GM12878 (cell line): ENCODE measurements around the gene CORO2B. TPM values are rescaled to one million over a fixed set of nuclear protein-coding genes. Genes with fewer than 3 reads are reported as not detected.

ENCODE experiments used
- ATAC-seq: fragments of 200-7000 bp; cut with Tn5 transposase; 3 replicates; pipeline ENCODE4 v1.9.1; 2020; ENCODE audit warnings: mild to moderate bottlenecking, moderate library complexity
- BruUV-seq: library from RNA; stranded (reverse); fragments of 400-500 nt; replicated peaks from 2 replicates; lab custom pipeline; 2021; lab: Mats Ljungman, UMichigan
- CTCF ChIA-PET: fragments of 300-600 bp; sonication (Branson Sonifier 250); formaldehyde crosslinking; extraction: SDS; loops from one replicate; lab custom pipeline; 2021; ENCODE audit warnings: inconsistent platforms; lab: Yijun Ruan, JAX
- POLR2A ChIA-PET: fragments of 350-600 bp; formaldehyde crosslinking; extraction: SDS; loops from one replicate; lab custom pipeline; 2021; ENCODE audit warnings: inconsistent platforms; lab: Charles Lee
- RAD21 ChIA-PET: fragments of 300-600 bp; sonication (Branson Sonifier 250); formaldehyde crosslinking; loops from one replicate; lab custom pipeline; 2023; ENCODE audit warnings: antibody characterized with exemption; ENCODE audit not compliant: unreplicated experiment; lab: Charles Lee
- SMC1A ChIA-PET: fragments of 300-600 bp; sonication (Branson Sonifier 250); formaldehyde crosslinking; loops from one replicate; lab custom pipeline; 2023; ENCODE audit not compliant: unreplicated experiment, uncharacterized antibody; lab: Charles Lee
- DNase-seq: peaks from one replicate; pipeline ENCODE4 v3.0.0-alpha.2; 2011; ENCODE audit warnings: low read depth, low spot score
- FAIRE-seq: peaks from 3 replicates; lab custom pipeline; 2011; peaks lifted over from hg19 to GRCh38; lab: Jason Lieb, UNC
- H2AFZ ChIP-seq: 2 replicates; pipeline ENCODE4 v1.6.0; 2011; ENCODE audit warnings: low read depth, low read length, control low read depth; ENCODE audit not compliant: control insufficient read depth
- H3K27ac ChIP-seq: 2 replicates; pipeline ENCODE4 v1.5.1; 2011; ENCODE audit warnings: control low read depth; ENCODE audit not compliant: control insufficient read depth, insufficient read depth
- H3K27me3 ChIP-seq, 2 experiments: replicated peaks in 1 of 2; 2 replicates each; pipeline versions ENCODE4 v1.6.0 to v1.6.1; 2011; ENCODE audit warnings: low read length in 1 of 2; ENCODE audit not compliant: control insufficient read depth in 2 of 2, insufficient read depth in 2 of 2
- H3K36me3 ChIP-seq, 2 experiments: 2 replicates each; pipeline ENCODE4 v1.5.1; 2011; ENCODE audit warnings: low read length in 1 of 2; ENCODE audit not compliant: control insufficient read depth in 2 of 2, insufficient read depth in 2 of 2
- H3K4me1 ChIP-seq: 2 replicates; pipeline ENCODE4 v1.6.1; 2011; ENCODE audit warnings: mild to moderate bottlenecking, low read length, moderate library complexity, mixed read lengths; ENCODE audit not compliant: control insufficient read depth, insufficient read depth
- H3K4me2 ChIP-seq: 2 replicates; pipeline ENCODE4 v1.6.0; 2011; ENCODE audit warnings: control low read depth; ENCODE audit not compliant: control insufficient read depth, insufficient read depth
- H3K4me3 ChIP-seq: fragments of 200-600 bp; sonication (generic); 2 replicates; pipeline ENCODE4 v1.5.1; 2016
- H3K79me2 ChIP-seq: 2 replicates; pipeline ENCODE4 v1.6.0; 2011; ENCODE audit warnings: low read length; ENCODE audit not compliant: control insufficient read depth, insufficient read depth
- H3K9ac ChIP-seq: 2 replicates; pipeline ENCODE4 v1.8.0; 2011; ENCODE audit warnings: low read length, control low read depth, mixed read lengths; ENCODE audit not compliant: control insufficient read depth, insufficient read depth
- H3K9me3 ChIP-seq: replicated peaks from 3 replicates; pipeline ENCODE4 v1.5.1; 2011; ENCODE audit warnings: mild to moderate bottlenecking, low read length; ENCODE audit not compliant: control insufficient read depth, insufficient read depth
- H4K20me1 ChIP-seq: 2 replicates; pipeline ENCODE4 v1.6.0; 2011; ENCODE audit not compliant: control insufficient read depth, insufficient read depth
- CHD1 ChIP-seq: IDR thresholded peaks from 2 replicates; pipeline ENCODE4 v1.6.1; 2012; ENCODE audit warnings: low read depth, low read length, improper control_type of control experiment
- CREB1 ChIP-seq: IDR thresholded peaks from 2 replicates; pipeline ENCODE4 v1.6.1; 2012; ENCODE audit warnings: low read depth, mild to moderate bottlenecking, inconsistent platforms
- HCFC1 ChIP-seq: fragments of 150-350 bp; IDR thresholded peaks from 2 replicates; pipeline ENCODE4 v1.6.1; 2014; ENCODE audit warnings: low read length
- IKZF2 ChIP-seq, 2 experiments: fragments of 450-650 bp; IDR thresholded peaks; 2 replicates each; pipeline ENCODE4 v1.6.1; 2017; ENCODE audit warnings: mild to moderate bottlenecking in 2 of 2, moderate library complexity in 2 of 2
- KAT2A ChIP-seq: conservative IDR thresholded peaks from 2 replicates; pipeline ENCODE4 v1.6.1; 2011; ENCODE audit warnings: low read depth, low read length; ENCODE audit not compliant: control insufficient read depth
- MEF2A ChIP-seq: IDR thresholded peaks from 2 replicates; pipeline ENCODE4 v1.6.1; 2011; ENCODE audit warnings: low read depth, mild to moderate bottlenecking, low read length, moderate library complexity; ENCODE audit not compliant: insufficient read depth
- MTA2 ChIP-seq: fragments of 450-650 bp; IDR thresholded peaks from 2 replicates; pipeline ENCODE4 v1.6.1; 2016; ENCODE audit warnings: low read depth, mild to moderate bottlenecking, moderate library complexity
- MYB ChIP-seq: fragments of 150-350 bp; IDR thresholded peaks from 2 replicates; pipeline ENCODE4 v1.6.1; 2014; ENCODE audit warnings: mild to moderate bottlenecking, low read depth, low read length, borderline replicate concordance
- NR2C1 ChIP-seq: fragments of 450-650 bp; IDR thresholded peaks from 2 replicates; pipeline ENCODE4 v1.6.1; 2017; ENCODE audit warnings: antibody characterized with exemption, mild to moderate bottlenecking, moderate library complexity
- PML ChIP-seq: IDR thresholded peaks from 2 replicates; pipeline ENCODE4 v1.6.1; 2012; ENCODE audit warnings: low read length, inconsistent platforms
- POLR2A ChIP-seq: IDR thresholded peaks from 2 replicates; pipeline ENCODE4 v1.6.1; 2011; ENCODE audit warnings: low read depth, mild to moderate bottlenecking, low read length
- RCOR1 ChIP-seq: conservative IDR thresholded peaks from 2 replicates; pipeline ENCODE4 v1.6.1; 2012; ENCODE audit warnings: low read depth, low read length, improper control_type of control experiment
- SMARCA5 ChIP-seq: fragments of 450-650 bp; IDR thresholded peaks from 2 replicates; pipeline ENCODE4 v1.6.1; 2017; ENCODE audit warnings: mild to moderate bottlenecking
- WGBS: methylation state at CpG from one replicate; pipeline ENCODE4 v1.1.6; 2016; ENCODE audit warnings: low lambda C conversion rate; ENCODE audit not compliant: insufficient replicate concordance, insufficient coverage; ENCODE audit errors: missing lambda C conversion rate; 5-methylcytosine and 5-hydroxymethylcytosine counted together
- in situ Hi-C: fragments of 300-500 bp; cut with MboI; formaldehyde crosslinking; loops from 9 replicates; pipeline ENCODE4 v1.14.3; 2018; ENCODE audit warnings: mixed read lengths
- intact Hi-C: fragments of 100-400 bp; cut with micrococcal nuclease; formaldehyde crosslinking; loops from one replicate; pipeline ENCODE4 v1.14.2; 2022; ENCODE audit not compliant: unreplicated experiment
- polyA plus RNA-seq, 11 experiments: library from polyadenylated mRNA; depleted of rRNA in 4 of 11; unstranded in 6 of 11; stranded (reverse) in 5 of 11; fragments of >200 nt; fragmentation: Nextera tagmentation in 4 of 11; fragmentation: Illumina TruSeq in 1 of 11; extraction: Ambion mirVana in 4 of 11; extraction: Trizol in 1 of 11; gene quantifications; 1 replicate in 1 of 11; 2 replicates in 10 of 11; pipeline versions ENCODE4 v1.2.1 to v1.2.3, GENCODE V29; 2011 to 2016; ENCODE audit warnings: inconsistent platforms in 2 of 11, missing spikeins in 2 of 11, low read depth in 1 of 11
- total RNA-seq, 4 experiments: library from RNA; depleted of rRNA in 3 of 4; stranded (reverse); fragments of >200 nt in 3 of 4; fragmentation: Illumina TruSeq in 1 of 4; extraction: Trizol in 1 of 4; gene quantifications; 2 replicates each; pipeline versions ENCODE4 v1.2.1 to v1.2.3, GENCODE V29; 2013 to 2021
- TF ChIP-seq, protein P1 (sequence below): fragments of 150-350 bp; IDR thresholded peaks from 2 replicates; pipeline ENCODE4 v1.6.1; 2014; ENCODE audit warnings: mild to moderate bottlenecking, low read depth, low read length
- TF ChIP-seq, protein P2 (sequence below): IDR thresholded peaks from 2 replicates; pipeline ENCODE4 v1.6.1; 2012; ENCODE audit warnings: improper control_type of control experiment, low read depth, low read length; ENCODE audit not compliant: insufficient replicate concordance
- TF ChIP-seq, protein P3 (sequence below): IDR thresholded peaks from 2 replicates; pipeline ENCODE4 v1.6.1; 2011; ENCODE audit warnings: borderline replicate concordance, low read depth, mild to moderate bottlenecking, moderate library complexity, low read length; ENCODE audit not compliant: insufficient read depth, poor library complexity, severe bottlenecking
- TF ChIP-seq, protein P4 (sequence below): IDR thresholded peaks from 2 replicates; pipeline ENCODE4 v1.6.1; 2011; ENCODE audit warnings: mild to moderate bottlenecking, low read depth, low read length, moderate library complexity; ENCODE audit not compliant: insufficient replicate concordance

Gene CORO2B
- total and polyA plus RNA-seq, 10 of the 15 experiments (the other 5 are each of a cell fraction or from before 2014, with no cell fraction given) = 0.05 to 0.73 (median 0.13) TPM; not detected in 4

DNA sequence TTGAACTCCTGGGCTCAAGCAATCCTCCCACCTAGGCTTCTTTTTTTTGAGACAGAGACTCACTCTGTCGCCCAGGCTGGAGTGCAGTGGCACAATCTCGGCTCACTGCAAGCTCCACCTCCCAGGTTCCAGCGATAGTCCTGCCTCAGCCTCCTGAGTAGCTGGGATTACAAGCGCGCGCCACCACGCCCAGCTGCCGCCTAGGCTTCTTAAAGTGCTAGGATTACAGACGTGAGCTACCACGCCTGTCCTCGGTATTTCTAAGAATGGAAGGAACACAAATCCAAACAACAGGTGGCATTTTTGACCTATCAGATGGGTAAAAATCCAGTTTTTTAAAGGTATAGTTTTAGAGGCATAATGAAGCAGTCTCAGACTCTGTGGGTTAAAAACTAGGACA is 128.1 kb downstream of the CORO2B start:
- ChIA-PET RAD21 (no interaction called here), SMC1A (no interaction called here), POLR2A (interaction anchor here (0.6 kb wide), 1 partner anchor 16 kb away, joined by 3 read pairs; no protein-coding TSS in a partner anchor), CTCF (no interaction called here)
- H3K9ac ChIP-seq = no peak overlapping the region
- FAIRE-seq (no peak), DNase-seq (no peak), ATAC-seq (no peak)
- in situ Hi-C loops (no loop called here), intact Hi-C loops (no loop called here)
- H3K9me3 ChIP-seq = no peaks in the 10 kb centered on the region
- 51% methylated on average over 11 of the region's 11 CpGs for WGBS
- H4K20me1 ChIP-seq = no peaks in the 10 kb centered on the region
- no peaks in the 10 kb centered on the region for H3K79me2 ChIP-seq
- peaks cover 0 to 1% of the 10 kb centered on the region in 2 experiments; a peak in 2 of 4 replicates for H3K27me3 ChIP-seq
- no peaks in the 10 kb centered on the region for H3K36me3 ChIP-seq
- H3K4me2 ChIP-seq = no peak overlapping the region
- no peak overlapping the region for H2AFZ ChIP-seq
- BruUV-seq = no TSS peak
- no peak overlapping the region for H3K4me3 ChIP-seq
- H3K4me1 ChIP-seq = no peaks in the 10 kb centered on the region
- no peak overlapping the region for H3K27ac ChIP-seq
- TF ChIP-seq IKZF2 (IDR thresholded peaks at IDR 0.05) (no peak), MYB (no peak), NR2C1 (no peak), MEF2A (no peak), RCOR1 (no peak), HCFC1 (no peak), CHD1 (no peak), MTA2 (no peak), KAT2A (no peak), PML (no peak), SMARCA5 (no peak), CREB1 (no peak), POLR2A (no peak)
- TF ChIP-seq, protein P1, sequence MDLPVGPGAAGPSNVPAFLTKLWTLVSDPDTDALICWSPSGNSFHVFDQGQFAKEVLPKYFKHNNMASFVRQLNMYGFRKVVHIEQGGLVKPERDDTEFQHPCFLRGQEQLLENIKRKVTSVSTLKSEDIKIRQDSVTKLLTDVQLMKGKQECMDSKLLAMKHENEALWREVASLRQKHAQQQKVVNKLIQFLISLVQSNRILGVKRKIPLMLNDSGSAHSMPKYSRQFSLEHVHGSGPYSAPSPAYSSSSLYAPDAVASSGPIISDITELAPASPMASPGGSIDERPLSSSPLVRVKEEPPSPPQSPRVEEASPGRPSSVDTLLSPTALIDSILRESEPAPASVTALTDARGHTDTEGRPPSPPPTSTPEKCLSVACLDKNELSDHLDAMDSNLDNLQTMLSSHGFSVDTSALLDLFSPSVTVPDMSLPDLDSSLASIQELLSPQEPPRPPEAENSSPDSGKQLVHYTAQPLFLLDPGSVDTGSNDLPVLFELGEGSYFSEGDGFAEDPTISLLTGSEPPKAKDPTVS = no peak
- TF ChIP-seq, protein P2, sequence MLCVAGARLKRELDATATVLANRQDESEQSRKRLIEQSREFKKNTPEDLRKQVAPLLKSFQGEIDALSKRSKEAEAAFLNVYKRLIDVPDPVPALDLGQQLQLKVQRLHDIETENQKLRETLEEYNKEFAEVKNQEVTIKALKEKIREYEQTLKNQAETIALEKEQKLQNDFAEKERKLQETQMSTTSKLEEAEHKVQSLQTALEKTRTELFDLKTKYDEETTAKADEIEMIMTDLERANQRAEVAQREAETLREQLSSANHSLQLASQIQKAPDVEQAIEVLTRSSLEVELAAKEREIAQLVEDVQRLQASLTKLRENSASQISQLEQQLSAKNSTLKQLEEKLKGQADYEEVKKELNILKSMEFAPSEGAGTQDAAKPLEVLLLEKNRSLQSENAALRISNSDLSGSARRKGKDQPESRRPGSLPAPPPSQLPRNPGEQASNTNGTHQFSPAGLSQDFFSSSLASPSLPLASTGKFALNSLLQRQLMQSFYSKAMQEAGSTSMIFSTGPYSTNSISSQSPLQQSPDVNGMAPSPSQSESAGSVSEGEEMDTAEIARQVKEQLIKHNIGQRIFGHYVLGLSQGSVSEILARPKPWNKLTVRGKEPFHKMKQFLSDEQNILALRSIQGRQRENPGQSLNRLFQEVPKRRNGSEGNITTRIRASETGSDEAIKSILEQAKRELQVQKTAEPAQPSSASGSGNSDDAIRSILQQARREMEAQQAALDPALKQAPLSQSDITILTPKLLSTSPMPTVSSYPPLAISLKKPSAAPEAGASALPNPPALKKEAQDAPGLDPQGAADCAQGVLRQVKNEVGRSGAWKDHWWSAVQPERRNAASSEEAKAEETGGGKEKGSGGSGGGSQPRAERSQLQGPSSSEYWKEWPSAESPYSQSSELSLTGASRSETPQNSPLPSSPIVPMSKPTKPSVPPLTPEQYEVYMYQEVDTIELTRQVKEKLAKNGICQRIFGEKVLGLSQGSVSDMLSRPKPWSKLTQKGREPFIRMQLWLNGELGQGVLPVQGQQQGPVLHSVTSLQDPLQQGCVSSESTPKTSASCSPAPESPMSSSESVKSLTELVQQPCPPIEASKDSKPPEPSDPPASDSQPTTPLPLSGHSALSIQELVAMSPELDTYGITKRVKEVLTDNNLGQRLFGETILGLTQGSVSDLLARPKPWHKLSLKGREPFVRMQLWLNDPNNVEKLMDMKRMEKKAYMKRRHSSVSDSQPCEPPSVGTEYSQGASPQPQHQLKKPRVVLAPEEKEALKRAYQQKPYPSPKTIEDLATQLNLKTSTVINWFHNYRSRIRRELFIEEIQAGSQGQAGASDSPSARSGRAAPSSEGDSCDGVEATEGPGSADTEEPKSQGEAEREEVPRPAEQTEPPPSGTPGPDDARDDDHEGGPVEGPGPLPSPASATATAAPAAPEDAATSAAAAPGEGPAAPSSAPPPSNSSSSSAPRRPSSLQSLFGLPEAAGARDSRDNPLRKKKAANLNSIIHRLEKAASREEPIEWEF = no peak
- TF ChIP-seq, protein P3, sequence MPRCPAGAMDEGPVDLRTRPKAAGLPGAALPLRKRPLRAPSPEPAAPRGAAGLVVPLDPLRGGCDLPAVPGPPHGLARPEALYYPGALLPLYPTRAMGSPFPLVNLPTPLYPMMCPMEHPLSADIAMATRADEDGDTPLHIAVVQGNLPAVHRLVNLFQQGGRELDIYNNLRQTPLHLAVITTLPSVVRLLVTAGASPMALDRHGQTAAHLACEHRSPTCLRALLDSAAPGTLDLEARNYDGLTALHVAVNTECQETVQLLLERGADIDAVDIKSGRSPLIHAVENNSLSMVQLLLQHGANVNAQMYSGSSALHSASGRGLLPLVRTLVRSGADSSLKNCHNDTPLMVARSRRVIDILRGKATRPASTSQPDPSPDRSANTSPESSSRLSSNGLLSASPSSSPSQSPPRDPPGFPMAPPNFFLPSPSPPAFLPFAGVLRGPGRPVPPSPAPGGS = no peak
- TF ChIP-seq, protein P4, sequence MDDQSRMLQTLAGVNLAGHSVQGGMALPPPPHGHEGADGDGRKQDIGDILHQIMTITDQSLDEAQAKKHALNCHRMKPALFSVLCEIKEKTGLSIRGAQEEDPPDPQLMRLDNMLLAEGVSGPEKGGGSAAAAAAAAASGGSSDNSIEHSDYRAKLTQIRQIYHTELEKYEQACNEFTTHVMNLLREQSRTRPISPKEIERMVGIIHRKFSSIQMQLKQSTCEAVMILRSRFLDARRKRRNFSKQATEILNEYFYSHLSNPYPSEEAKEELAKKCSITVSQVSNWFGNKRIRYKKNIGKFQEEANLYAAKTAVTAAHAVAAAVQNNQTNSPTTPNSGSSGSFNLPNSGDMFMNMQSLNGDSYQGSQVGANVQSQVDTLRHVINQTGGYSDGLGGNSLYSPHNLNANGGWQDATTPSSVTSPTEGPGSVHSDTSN = no peak
